Liver (tissue), 9 donors: ENCODE results near the gene MRPS35. TPM values are rescaled to one million over a fixed set of nuclear protein-coding genes. Genes with fewer than 3 reads are reported as not detected.

Experiments
- DNase-seq: peaks from one replicate; pipeline ENCODE4 v3.0.0-alpha.2; 2017; ENCODE audit warnings: low spot score
- H3K27ac ChIP-seq, 2 donors: one replicate each; pipeline ENCODE4 v1.7.0; 2013; ENCODE audit warnings: inconsistent platforms in 2 of 2, low read length in 2 of 2, control low read depth in 1 of 2, low read depth in 1 of 2, mild to moderate bottlenecking in 1 of 2
- H3K27me3 ChIP-seq, 4 donors: one replicate each; pipeline versions ENCODE4 v1.6.1 to v1.7.0; 2013; ENCODE audit warnings: low read length in 3 of 4, inconsistent platforms in 1 of 4, mild to moderate bottlenecking in 1 of 4, moderate library complexity in 1 of 4; ENCODE audit not compliant: control insufficient read depth in 4 of 4, insufficient read depth in 4 of 4
- H3K36me3 ChIP-seq, 4 donors: one replicate each; pipeline versions ENCODE4 v1.6.1 to v1.7.0; 2013; ENCODE audit warnings: low read length in 3 of 4, mild to moderate bottlenecking in 3 of 4, low read depth in 1 of 4, moderate library complexity in 1 of 4; ENCODE audit not compliant: control insufficient read depth in 4 of 4, insufficient read depth in 3 of 4
- H3K4me1 ChIP-seq, 4 donors: one replicate each; pipeline versions ENCODE4 v1.6.1 to v1.7.0; 2013; ENCODE audit warnings: low read length in 3 of 4, mild to moderate bottlenecking in 3 of 4, moderate library complexity in 1 of 4; ENCODE audit not compliant: control insufficient read depth in 4 of 4, insufficient read depth in 4 of 4
- H3K4me3 ChIP-seq, 3 donors: one replicate each; pipeline versions ENCODE4 v1.6.1 to v1.7.0; 2013; ENCODE audit warnings: low read length in 3 of 3, control low read depth in 1 of 3, low read depth in 1 of 3, mild to moderate bottlenecking in 1 of 3
- H3K9ac ChIP-seq, 2 donors: one replicate each; pipeline ENCODE4 v1.7.0; 2013; ENCODE audit warnings: low read length in 2 of 2, mild to moderate bottlenecking in 2 of 2, moderate library complexity in 2 of 2, control low read depth in 1 of 2, low read depth in 1 of 2
- H3K9me3 ChIP-seq, 4 donors: one replicate each; pipeline versions ENCODE4 v1.6.1 to v1.7.0; 2013; ENCODE audit warnings: low read length in 3 of 4; ENCODE audit not compliant: control insufficient read depth in 4 of 4
- ATF3 ChIP-seq: IDR thresholded peaks from 2 replicates; pipeline ENCODE4 v1.6.1; 2016; ENCODE audit warnings: antibody characterized with exemption
- CTCF ChIP-seq: fragments of 150-350 bp; IDR thresholded peaks from 2 replicates; pipeline ENCODE4 v1.5.1; 2017; ENCODE audit warnings: improper control_type of control experiment, low read depth, low read length; ENCODE audit not compliant: missing input control
- FOXA1 ChIP-seq: IDR thresholded peaks from 2 replicates; pipeline ENCODE4 v1.6.1; 2016; ENCODE audit warnings: antibody characterized with exemption
- FOXA2 ChIP-seq: IDR thresholded peaks from 2 replicates; pipeline ENCODE4 v1.6.1; 2016; ENCODE audit warnings: antibody characterized with exemption
- MAX ChIP-seq: IDR thresholded peaks from 2 replicates; pipeline ENCODE4 v1.6.1; 2016; ENCODE audit warnings: antibody characterized with exemption
- RAD21 ChIP-seq, 2 donors: IDR thresholded peaks; 2 replicates each; pipeline ENCODE4 v1.6.1; 2016; ENCODE audit warnings: antibody characterized with exemption in 2 of 2, mild to moderate bottlenecking in 2 of 2
- REST ChIP-seq: IDR thresholded peaks from 2 replicates; pipeline ENCODE4 v1.6.1; 2016; ENCODE audit warnings: antibody characterized with exemption, mild to moderate bottlenecking
- RXRA ChIP-seq, 2 donors: IDR thresholded peaks; 2 replicates each; pipeline ENCODE4 v1.6.1; 2017 to 2018; ENCODE audit warnings: antibody characterized with exemption in 2 of 2, mild to moderate bottlenecking in 1 of 2
- SP1 ChIP-seq: IDR thresholded peaks from 2 replicates; pipeline ENCODE4 v1.6.1; 2018; ENCODE audit warnings: antibody characterized with exemption, mild to moderate bottlenecking
- ZBTB33 ChIP-seq: IDR thresholded peaks from 2 replicates; pipeline ENCODE4 v1.6.1; 2016; ENCODE audit warnings: antibody characterized with exemption
- WGBS: extraction: QIAGEN DNeasy Blood & Tissue Kit; methylation state at CpG from one replicate; pipeline ENCODE4 v1.1.7; 2013; 5-methylcytosine and 5-hydroxymethylcytosine counted together
- polyA plus RNA-seq, 2 donors: library from polyadenylated mRNA; stranded (reverse) in 1 of 2; unstranded in 1 of 2; fragments of 200-250 nt in 1 of 2; fragments of >200 nt in 1 of 2; fragmentation: Nextera tagmentation in 1 of 2; extraction: Ambion mirVana in 1 of 2; gene quantifications; one replicate each; pipeline versions ENCODE4 v1.2.1 to v1.2.3, GENCODE V29; 2013 to 2015
- total RNA-seq, 2 donors: library from RNA; depleted of rRNA; stranded (reverse); fragments of >200 nt; gene quantifications; one replicate each; pipeline ENCODE4 v1.2.3, GENCODE V29; 2014
- donor health status: healthy.
- donor health status: healthy.
- donor health status: healthy.
- donor health status: healthy.
- donor health status: healthy.

Gene MRPS35
- total and polyA plus RNA-seq, 4 donors, result 27.4 to 64.3 (median 49.4) TPM

GRCh38 chr12:27672051-27672450, 38.6 kb upstream of the MRPS35 start:
- H3K36me3 ChIP-seq, result peaks cover 3 to 44% (median 20%) of the 10 kb centered on the region in 4 donors
- WGBS, result 86% methylated on average over 4 of the region's 4 CpGs
- DNase-seq, result no peak
- no peaks in the 10 kb centered on the region for H3K9me3 ChIP-seq
- TF ChIP-seq REST, result no peak
- TF ChIP-seq FOXA1, result no peak
- TF ChIP-seq FOXA2, result no peak
- no peak for TF ChIP-seq CTCF
- TF ChIP-seq RXRA (IDR thresholded peaks at IDR 0.05), result no peak
- TF ChIP-seq ZBTB33, result no peak
- TF ChIP-seq ATF3, result no peak
- no peak overlapping the region for H3K9ac ChIP-seq
- H3K27me3 ChIP-seq, result no peaks in the 10 kb centered on the region
- no peak overlapping the region for H3K27ac ChIP-seq
- no peak overlapping the region for H3K4me3 ChIP-seq
- no peaks in the 10 kb centered on the region for H3K4me1 ChIP-seq

- no peaks in the 10 kb centered on the region for H3K4me1 ChIP-seq
- TF ChIP-seq CTCF (no peak), RXRA (IDR thresholded peaks at IDR 0.05) (no peak), RAD21 (IDR thresholded peaks at IDR 0.05) (no peak), MAX (no peak), SP1 (no peak), FOXA2 (no peak)
- DNase-seq, result no peak
- H3K4me3 ChIP-seq, result no peak overlapping the region
- 96% methylated on average over 1 of the region's 1 CpG for WGBS
- H3K9ac ChIP-seq, result no peak overlapping the region
- H3K27ac ChIP-seq, result no peak overlapping the region
- no peaks in the 10 kb centered on the region for H3K9me3 ChIP-seq
- peaks cover 3 to 45% (median 21%) of the 10 kb centered on the region in 4 donors for H3K36me3 ChIP-seq
- H3K27me3 ChIP-seq, result no peaks in the 10 kb centered on the region
These were observed 38.0 kb upstream of the MRPS35 start for GRCh38 chr12:27672643-27673042.
